Astrocyte of the spinal cord (primary cell): ENCODE results near the gene TMEM154.

Experiments used
- DNase-seq: peaks from one replicate; pipeline ENCODE4 v3.0.0; 2011; ENCODE audit warnings: low read depth, low spot score
- H3K4me3 ChIP-seq: 2 replicates; pipeline ENCODE4 v1.5.1; 2011; ENCODE audit warnings: low read depth, mild to moderate bottlenecking, low read length, moderate library complexity
- in situ Hi-C: cut with HindIII; loops from 2 replicates; pipeline ENCODE4 v1.10.0; 2017; ENCODE audit warnings: low sequenced_read_pairs
- TF ChIP-seq, protein P1 (sequence below): IDR thresholded peaks from 2 replicates; pipeline ENCODE4 v1.5.1; 2012; ENCODE audit warnings: low read depth, mild to moderate bottlenecking, low read length, inconsistent platforms

Gene TMEM154

DNA sequence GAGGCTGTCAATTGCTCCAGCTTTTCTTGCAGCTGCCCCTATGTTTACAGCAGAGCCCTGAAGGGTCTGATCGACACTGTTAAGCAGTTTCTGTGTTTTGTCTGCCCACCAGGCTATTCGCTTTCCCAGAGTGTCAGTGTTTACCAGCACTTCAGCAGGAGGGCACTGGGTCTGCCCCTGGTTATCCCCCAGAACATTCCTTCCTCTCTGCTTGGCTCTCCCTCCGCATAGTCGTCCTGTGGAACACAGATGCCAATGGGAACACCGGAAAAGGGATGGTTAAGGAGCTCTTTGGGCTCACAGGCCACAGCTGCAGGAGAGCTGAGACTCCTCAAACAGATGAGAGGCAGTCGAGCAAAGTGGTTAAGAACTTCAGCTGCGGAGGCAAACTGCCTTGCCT, 72.6 kb downstream of the TMEM154 start:
- DNase-seq: no peak
- TF ChIP-seq, protein P1, sequence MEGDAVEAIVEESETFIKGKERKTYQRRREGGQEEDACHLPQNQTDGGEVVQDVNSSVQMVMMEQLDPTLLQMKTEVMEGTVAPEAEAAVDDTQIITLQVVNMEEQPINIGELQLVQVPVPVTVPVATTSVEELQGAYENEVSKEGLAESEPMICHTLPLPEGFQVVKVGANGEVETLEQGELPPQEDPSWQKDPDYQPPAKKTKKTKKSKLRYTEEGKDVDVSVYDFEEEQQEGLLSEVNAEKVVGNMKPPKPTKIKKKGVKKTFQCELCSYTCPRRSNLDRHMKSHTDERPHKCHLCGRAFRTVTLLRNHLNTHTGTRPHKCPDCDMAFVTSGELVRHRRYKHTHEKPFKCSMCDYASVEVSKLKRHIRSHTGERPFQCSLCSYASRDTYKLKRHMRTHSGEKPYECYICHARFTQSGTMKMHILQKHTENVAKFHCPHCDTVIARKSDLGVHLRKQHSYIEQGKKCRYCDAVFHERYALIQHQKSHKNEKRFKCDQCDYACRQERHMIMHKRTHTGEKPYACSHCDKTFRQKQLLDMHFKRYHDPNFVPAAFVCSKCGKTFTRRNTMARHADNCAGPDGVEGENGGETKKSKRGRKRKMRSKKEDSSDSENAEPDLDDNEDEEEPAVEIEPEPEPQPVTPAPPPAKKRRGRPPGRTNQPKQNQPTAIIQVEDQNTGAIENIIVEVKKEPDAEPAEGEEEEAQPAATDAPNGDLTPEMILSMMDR: no peak
- H3K4me3 ChIP-seq: no peak overlapping the region
- in situ Hi-C loops: no loop called here

DNA sequence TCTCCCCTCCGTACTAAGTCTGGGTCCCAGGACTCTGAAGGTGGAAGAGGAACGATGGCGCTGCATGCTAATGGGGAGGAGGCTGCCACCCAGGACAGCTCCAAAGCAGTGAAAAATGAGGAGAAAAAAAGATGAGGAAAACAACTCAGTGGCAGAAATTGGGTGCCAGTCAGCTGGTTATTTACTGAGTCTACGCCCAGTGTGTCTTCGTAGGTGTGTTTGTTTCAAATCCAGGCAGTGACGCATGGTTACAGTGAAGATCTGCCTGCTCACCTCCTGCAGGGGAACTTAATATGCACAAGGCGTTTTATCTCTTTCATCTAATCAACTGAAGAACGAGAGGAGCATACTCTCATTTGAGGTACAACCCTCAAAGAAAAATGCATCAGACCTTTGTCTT, 73.0 kb downstream of the TMEM154 start:
- H3K4me3 ChIP-seq: no peak overlapping the region
- TF ChIP-seq, protein P1: no peak
- DNase-seq: no peak
- in situ Hi-C loops: no loop called here

DNA sequence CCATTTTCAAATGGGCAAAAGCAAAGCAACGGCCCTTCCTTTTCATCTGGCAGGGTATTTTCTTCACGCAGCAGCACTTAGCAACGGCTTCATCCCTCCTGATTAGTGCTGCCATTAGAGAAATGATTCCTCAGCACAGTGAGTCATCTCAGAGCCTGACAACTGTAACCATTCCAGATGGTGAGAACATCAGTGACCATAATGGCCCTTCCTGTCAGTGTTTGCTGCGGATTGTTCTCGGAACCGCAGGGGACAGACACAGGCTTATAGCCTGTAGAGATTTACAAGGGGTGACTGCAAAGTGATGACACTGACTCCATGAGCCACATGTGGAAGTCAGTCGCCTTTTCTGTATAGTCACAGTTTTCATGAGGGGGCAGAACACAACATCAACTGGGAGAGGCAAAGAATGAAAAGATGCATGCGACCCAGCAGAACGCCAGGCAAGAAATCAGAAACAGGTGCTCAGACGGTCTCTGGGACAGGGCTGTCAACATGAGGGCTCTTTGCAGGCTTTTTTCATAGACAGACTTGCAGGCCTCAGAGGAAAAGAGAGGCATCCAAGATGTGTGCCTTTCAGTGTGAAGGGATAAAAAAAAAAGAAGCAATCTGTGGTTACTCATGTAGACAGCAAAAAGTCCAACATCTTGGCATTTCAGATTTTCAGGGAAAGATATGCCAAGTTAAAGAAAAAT, 74.0 kb downstream of the TMEM154 start:
- in situ Hi-C loops: no loop called here
- DNase-seq: peak; percentile 71
- H3K4me3 ChIP-seq: no peak overlapping the region
- TF ChIP-seq, protein P1: no peak

DNA sequence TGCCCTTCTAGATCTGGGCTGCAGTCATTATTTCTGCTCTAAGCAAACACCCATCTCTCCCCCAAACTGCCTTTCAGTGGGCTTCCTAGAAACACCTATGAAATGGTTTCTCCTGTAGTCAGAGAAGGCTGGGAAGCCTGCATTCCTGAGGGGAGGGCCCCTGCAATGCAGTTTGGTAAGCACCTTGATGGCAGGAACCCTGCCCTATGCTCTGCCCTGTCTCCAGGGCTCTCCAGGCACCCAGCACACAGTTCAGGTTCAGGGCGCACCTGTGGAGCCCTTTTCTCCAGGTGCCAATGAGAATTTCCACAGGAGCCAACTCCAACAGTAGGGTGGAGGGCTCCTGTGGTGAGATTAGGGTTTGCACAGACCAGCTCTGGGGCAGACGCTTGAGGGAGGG, 74.8 kb downstream of the TMEM154 start:
- in situ Hi-C loops: no loop called here
- DNase-seq: no peak
- no peak overlapping the region for H3K4me3 ChIP-seq
- TF ChIP-seq, protein P1: no peak

DNA sequence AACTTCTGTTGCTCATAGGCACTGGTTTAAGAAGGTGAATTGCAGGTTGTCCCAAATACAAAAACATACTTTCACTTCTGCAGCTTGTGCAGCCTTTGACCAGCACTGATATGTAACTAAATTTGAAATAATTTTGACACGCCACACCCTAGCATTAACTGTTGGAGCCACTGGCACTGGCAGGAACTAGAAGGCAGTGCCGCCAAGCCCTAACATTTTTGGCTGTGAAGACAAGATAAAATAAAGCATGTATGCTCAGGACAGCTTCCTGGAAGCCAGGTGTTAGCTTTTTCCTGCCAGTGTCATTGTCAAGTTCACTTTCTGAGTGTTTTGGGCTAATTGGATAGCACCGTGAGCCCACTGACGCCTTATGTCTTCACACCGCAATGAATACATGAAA, 78.6 kb downstream of the TMEM154 start:
- TF ChIP-seq, protein P1: no peak
- no peak for DNase-seq
- no peak overlapping the region for H3K4me3 ChIP-seq
- in situ Hi-C loops: no loop called here

DNA sequence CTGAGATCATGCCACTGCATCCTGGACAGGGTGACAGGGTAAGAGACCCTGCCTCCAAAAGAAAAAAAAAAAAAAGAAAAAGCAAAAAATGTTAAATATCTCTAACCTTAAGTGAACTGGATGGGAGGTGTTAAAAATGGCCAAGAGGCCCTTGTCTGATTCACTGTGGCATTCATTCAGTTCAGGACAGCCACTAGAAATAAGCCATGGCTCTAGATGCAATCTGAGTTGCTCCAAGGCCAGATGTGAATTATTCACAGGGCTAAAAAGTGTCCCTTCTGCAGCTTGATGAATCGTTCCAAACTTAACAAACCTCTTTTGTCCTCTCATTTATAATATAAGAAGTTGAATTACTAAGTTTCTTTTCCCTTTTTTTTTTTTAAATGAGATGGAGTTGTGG, 80.2 kb downstream of the TMEM154 start:
- no peak for DNase-seq
- TF ChIP-seq, protein P1: no peak
- no peak overlapping the region for H3K4me3 ChIP-seq
- in situ Hi-C loops: no loop called here
